Measurements from ENCODE around the gene SEPTIN8.
A peak's percentile ranks its signal among the peaks of the same experiment; 100 is the strongest.

SEPTIN8 gene, protein sequence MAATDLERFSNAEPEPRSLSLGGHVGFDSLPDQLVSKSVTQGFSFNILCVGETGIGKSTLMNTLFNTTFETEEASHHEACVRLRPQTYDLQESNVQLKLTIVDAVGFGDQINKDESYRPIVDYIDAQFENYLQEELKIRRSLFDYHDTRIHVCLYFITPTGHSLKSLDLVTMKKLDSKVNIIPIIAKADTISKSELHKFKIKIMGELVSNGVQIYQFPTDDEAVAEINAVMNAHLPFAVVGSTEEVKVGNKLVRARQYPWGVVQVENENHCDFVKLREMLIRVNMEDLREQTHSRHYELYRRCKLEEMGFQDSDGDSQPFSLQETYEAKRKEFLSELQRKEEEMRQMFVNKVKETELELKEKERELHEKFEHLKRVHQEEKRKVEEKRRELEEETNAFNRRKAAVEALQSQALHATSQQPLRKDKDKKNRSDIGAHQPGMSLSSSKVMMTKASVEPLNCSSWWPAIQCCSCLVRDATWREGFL

GRCh38 chr5:132777209-132778069 is at the start of gene SEPTIN8:
Gene SEPTIN8, minus strand, starts transcription at chr5:132777239. Its CDS starts 102 bp downstream, at chr5:132777137.
- H3K9ac ChIP-seq (ENCODE audit: low read length), result peak within 1 kb of the TSS; percentile 81
- peak within 1 kb of the TSS; percentile 86 for H3K4me3 ChIP-seq (ENCODE audit: low read length)
- peaks cover 20% of the 10 kb centered on the region for H3K4me1 ChIP-seq (ENCODE audit: control insufficient read depth, insufficient read depth, low read length)
- DNase-seq (ENCODE audit: low read depth), result peak; percentile 79
- H3K27me3 ChIP-seq (replicated peaks; ENCODE audit: control insufficient read depth, insufficient read depth, low read length), result no peaks in the 10 kb centered on the region
- no peaks in the 10 kb centered on the region for H3K9me3 ChIP-seq (ENCODE audit: control insufficient read depth, low read length)
- no peaks in the 10 kb centered on the region for H3K36me3 ChIP-seq (ENCODE audit: control insufficient read depth, insufficient read depth, low read length, severe bottlenecking)

GRCh38 chr5:132826424-132827082 is 49.5 kb upstream of the SEPTIN8 start:
- no peak overlapping the region for H3K4me3 ChIP-seq (ENCODE audit: low read length)
- peaks cover 6% of the 10 kb centered on the region for H3K36me3 ChIP-seq (ENCODE audit: control insufficient read depth, insufficient read depth, low read length, severe bottlenecking)
- H3K9ac ChIP-seq (ENCODE audit: low read length), result no peak overlapping the region
- peaks cover 8% of the 10 kb centered on the region for H3K4me1 ChIP-seq (ENCODE audit: control insufficient read depth, insufficient read depth, low read length)
- no peaks in the 10 kb centered on the region for H3K9me3 ChIP-seq (ENCODE audit: control insufficient read depth, low read length)
- no peaks in the 10 kb centered on the region for H3K27me3 ChIP-seq (replicated peaks; ENCODE audit: control insufficient read depth, insufficient read depth, low read length)
- DNase-seq (ENCODE audit: low read depth), result no peak

DNA sequence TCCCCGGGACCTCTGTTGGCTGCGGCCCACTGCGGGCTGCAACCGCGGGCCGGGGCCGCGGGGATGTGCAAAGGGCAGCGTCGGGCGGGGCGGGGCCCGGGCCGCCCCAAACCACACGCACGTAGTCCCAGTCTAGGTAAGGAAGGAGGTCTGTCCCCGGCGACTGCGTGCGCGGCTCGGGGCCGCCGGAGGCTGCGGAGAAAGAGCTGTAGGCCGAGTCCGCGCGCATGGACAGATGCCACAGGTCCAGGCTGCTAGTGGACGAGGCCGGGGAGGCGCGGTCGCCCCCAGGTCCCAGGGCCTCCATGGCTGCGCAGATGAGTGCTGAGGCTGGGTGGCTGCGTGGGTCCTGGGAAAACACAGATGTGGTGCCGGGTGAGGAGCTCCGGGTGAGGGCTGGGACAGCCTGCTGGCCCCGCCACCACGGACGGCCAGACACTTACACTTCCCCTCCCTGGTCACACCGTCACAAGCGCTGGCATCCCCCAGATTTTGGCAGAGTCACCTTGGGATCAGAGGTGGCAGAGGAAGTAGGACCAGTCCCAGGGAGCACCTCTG is 48.9 kb upstream of the SEPTIN8 start:
- no peaks in the 10 kb centered on the region for H3K9me3 ChIP-seq (ENCODE audit: control insufficient read depth, low read length)
- no peak overlapping the region for H3K9ac ChIP-seq (ENCODE audit: low read length)
- H3K4me1 ChIP-seq (ENCODE audit: control insufficient read depth, insufficient read depth, low read length), result peaks cover 8% of the 10 kb centered on the region
- no peak for DNase-seq (ENCODE audit: low read depth)
- peaks cover 6% of the 10 kb centered on the region for H3K36me3 ChIP-seq (ENCODE audit: control insufficient read depth, insufficient read depth, low read length, severe bottlenecking)
- H3K4me3 ChIP-seq (ENCODE audit: low read length), result no peak overlapping the region
- no peaks in the 10 kb centered on the region for H3K27me3 ChIP-seq (replicated peaks; ENCODE audit: control insufficient read depth, insufficient read depth, low read length)

GRCh38 chr5:132825033-132825833 is 48.2 kb upstream of the SEPTIN8 start:
- H3K9ac ChIP-seq (ENCODE audit: low read length), result no peak overlapping the region
- no peak overlapping the region for H3K4me3 ChIP-seq (ENCODE audit: low read length)
- no peaks in the 10 kb centered on the region for H3K9me3 ChIP-seq (ENCODE audit: control insufficient read depth, low read length)
- no peak for DNase-seq (ENCODE audit: low read depth)
- no peaks in the 10 kb centered on the region for H3K27me3 ChIP-seq (replicated peaks; ENCODE audit: control insufficient read depth, insufficient read depth, low read length)
- H3K36me3 ChIP-seq (ENCODE audit: control insufficient read depth, insufficient read depth, low read length, severe bottlenecking), result peaks cover 6% of the 10 kb centered on the region
- peaks cover 8% of the 10 kb centered on the region for H3K4me1 ChIP-seq (ENCODE audit: control insufficient read depth, insufficient read depth, low read length)

DNA sequence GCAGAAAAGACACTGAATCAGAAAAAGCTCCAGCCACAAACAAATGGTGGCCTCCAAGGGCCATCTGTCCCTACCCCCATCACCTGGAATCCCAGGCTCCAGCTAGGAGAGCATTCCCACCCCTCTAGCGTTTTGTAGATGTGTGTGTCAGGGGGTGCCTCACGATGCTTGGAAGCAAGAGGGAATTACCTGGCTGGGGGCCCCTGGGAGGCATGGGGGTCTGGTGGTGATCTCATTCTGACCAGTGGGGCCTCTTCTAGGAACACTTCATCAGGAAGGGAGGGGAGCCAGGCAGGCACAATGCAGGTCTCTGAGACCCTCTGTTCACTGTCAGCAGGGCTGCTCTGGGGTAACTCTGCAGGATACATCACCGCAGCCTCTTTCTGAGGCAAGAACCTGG is 47.4 kb upstream of the SEPTIN8 start:
- Histone ChIP-seq H3K4me1 (ENCODE audit: control insufficient read depth, insufficient read depth, low read length) (peaks cover 5% of the 10 kb centered on the region), H3K27me3 (replicated peaks; ENCODE audit: control insufficient read depth, insufficient read depth, low read length) (no peaks in the 10 kb centered on the region), H3K4me3 (ENCODE audit: low read length) (no peak overlapping the region), H3K9ac (ENCODE audit: low read length) (no peak overlapping the region), H3K36me3 (ENCODE audit: control insufficient read depth, insufficient read depth, low read length, severe bottlenecking) (peaks cover 6% of the 10 kb centered on the region), H3K9me3 (ENCODE audit: control insufficient read depth, low read length) (no peaks in the 10 kb centered on the region)
- DNase-seq (ENCODE audit: low read depth), result no peak

GRCh38 chr5:132823481-132824050 is 46.5 kb upstream of the SEPTIN8 start:
- no peaks in the 10 kb centered on the region for H3K27me3 ChIP-seq (replicated peaks; ENCODE audit: control insufficient read depth, insufficient read depth, low read length)
- H3K4me3 ChIP-seq (ENCODE audit: low read length), result no peak overlapping the region

DNA sequence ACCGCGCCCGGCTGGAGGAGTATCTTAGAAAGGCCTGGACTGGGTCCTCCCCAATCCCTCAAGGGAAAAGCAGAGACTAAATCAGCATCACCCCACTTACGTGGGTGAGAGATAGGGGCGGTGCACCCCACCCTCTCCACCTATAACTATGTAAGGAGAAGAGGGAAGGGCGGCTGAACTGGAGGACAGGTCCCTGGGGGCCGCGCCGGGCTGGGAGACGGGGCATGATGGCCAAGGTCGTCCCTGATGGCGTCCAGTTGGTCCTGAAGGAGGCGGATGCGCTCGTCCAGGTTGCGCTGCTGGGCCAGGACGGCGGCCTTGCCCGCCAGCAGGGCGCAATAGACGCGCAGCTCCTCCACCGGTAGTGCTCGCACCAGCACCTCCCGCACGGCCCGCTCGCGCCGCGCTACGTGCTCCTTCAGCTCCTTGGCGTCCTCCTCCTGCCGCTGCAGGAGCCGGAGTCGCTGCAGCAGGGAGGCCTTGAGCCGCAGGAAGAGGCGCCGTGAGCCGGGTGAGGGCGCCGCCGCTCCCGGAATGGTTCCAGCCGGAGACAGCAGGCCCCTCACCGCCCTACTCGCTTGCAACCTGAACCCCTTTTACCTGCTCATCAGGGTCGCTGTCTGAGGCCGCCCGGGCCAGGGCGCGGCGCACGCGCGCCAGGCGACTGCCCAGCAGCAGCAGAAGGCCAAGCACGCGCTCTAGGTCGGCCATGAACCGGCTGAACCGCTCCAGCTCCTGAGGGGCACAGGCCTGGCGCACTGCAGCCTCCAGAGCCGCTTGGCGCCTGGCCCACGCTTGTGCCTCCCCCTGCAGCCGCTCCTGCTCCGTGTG is 45.8 kb upstream of the SEPTIN8 start:
- peak overlapping the region; percentile 25 for H3K9ac ChIP-seq (ENCODE audit: low read length)
- peak overlapping the region; percentile 36 for H3K4me3 ChIP-seq (ENCODE audit: low read length)
- H3K9me3 ChIP-seq (ENCODE audit: control insufficient read depth, low read length), result no peaks in the 10 kb centered on the region
- H3K36me3 ChIP-seq (ENCODE audit: control insufficient read depth, insufficient read depth, low read length, severe bottlenecking), result peaks cover 6% of the 10 kb centered on the region
- H3K4me1 ChIP-seq (ENCODE audit: control insufficient read depth, insufficient read depth, low read length), result peaks cover 2% of the 10 kb centered on the region
- no peak for DNase-seq (ENCODE audit: low read depth)
- H3K27me3 ChIP-seq (replicated peaks; ENCODE audit: control insufficient read depth, insufficient read depth, low read length), result no peaks in the 10 kb centered on the region

More at GRCh38 chr5:132823481-132824050, 46.5 kb upstream of the SEPTIN8 start:
- no peaks in the 10 kb centered on the region for H3K9me3 ChIP-seq (ENCODE audit: control insufficient read depth, low read length)
- peaks cover 6% of the 10 kb centered on the region for H3K36me3 ChIP-seq (ENCODE audit: control insufficient read depth, insufficient read depth, low read length, severe bottlenecking)
- H3K4me1 ChIP-seq (ENCODE audit: control insufficient read depth, insufficient read depth, low read length), result peaks cover 2% of the 10 kb centered on the region
- DNase-seq (ENCODE audit: low read depth), result no peak
- H3K9ac ChIP-seq (ENCODE audit: low read length), result peak overlapping the region; percentile 25

DNA sequence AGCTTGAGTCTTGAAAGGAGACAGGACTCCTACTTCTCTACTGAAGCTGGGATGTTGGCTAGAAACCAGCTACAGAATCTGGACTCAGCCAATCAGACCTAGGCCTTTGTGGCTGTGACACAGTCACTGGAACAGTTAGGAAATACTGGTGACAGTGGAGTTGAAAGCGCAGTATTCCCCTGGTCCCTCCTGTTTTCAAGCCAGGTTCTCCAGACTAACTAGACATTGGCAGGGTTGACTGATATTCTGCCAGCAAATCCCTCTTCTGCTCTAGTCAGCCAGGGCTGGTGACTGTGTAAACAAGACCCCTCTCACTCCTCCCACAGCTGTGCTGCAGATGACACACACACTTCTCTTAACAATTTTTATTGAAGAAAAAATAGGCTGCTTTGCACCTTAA is 44.8 kb upstream of the SEPTIN8 start:
- Histone ChIP-seq H3K4me3 (ENCODE audit: low read length) (no peak overlapping the region), H3K4me1 (ENCODE audit: control insufficient read depth, insufficient read depth, low read length) (peaks cover 3% of the 10 kb centered on the region), H3K9me3 (ENCODE audit: control insufficient read depth, low read length) (no peaks in the 10 kb centered on the region), H3K36me3 (ENCODE audit: control insufficient read depth, insufficient read depth, low read length, severe bottlenecking) (peaks cover 6% of the 10 kb centered on the region), H3K27me3 (replicated peaks; ENCODE audit: control insufficient read depth, insufficient read depth, low read length) (no peaks in the 10 kb centered on the region), H3K9ac (ENCODE audit: low read length) (no peak overlapping the region)
- DNase-seq (ENCODE audit: low read depth), result peak; percentile 23

DNA sequence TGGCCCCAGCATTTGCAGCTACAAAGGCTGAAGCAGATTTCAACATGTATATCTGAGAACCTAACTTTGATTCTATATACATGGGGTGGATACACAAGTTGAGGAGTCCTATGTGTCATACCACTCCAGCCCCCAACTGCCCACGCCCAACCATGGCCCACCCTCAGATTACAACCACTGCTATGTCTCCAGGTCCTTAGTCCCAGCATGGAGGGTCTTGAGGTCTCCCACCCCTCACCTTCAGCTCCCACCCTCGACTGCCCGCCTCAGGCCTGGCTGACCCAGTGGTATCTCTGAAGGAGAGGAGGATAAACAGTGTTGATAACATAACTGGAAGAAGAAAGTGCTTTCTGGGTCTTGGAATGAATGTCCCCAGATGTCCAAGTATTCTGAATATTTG is 44.3 kb upstream of the SEPTIN8 start:
- no peak overlapping the region for H3K4me3 ChIP-seq (ENCODE audit: low read length)
- no peak for DNase-seq (ENCODE audit: low read depth)
- no peaks in the 10 kb centered on the region for H3K27me3 ChIP-seq (replicated peaks; ENCODE audit: control insufficient read depth, insufficient read depth, low read length)
- peaks cover 7% of the 10 kb centered on the region for H3K4me1 ChIP-seq (ENCODE audit: control insufficient read depth, insufficient read depth, low read length)
- H3K36me3 ChIP-seq (ENCODE audit: control insufficient read depth, insufficient read depth, low read length, severe bottlenecking), result peaks cover 6% of the 10 kb centered on the region
- H3K9ac ChIP-seq (ENCODE audit: low read length), result no peak overlapping the region
- H3K9me3 ChIP-seq (ENCODE audit: control insufficient read depth, low read length), result no peaks in the 10 kb centered on the region
